H9 (cell line): Measurements from ENCODE around the gene LMO1. TPM values are rescaled to one million over a fixed set of nuclear protein-coding genes. Genes with fewer than 3 reads are reported as not detected.

Experiments used
- DNase-seq: peaks from one replicate; pipeline ENCODE4 v3.0.0-alpha.2; 2017
- H2AFZ ChIP-seq: one replicate; pipeline ENCODE4 v1.6.1; 2013; ENCODE audit warnings: mild to moderate bottlenecking, low read length, control low read depth, moderate library complexity
- H2AK5ac ChIP-seq: 2 replicates; pipeline ENCODE4 v1.6.1; 2013; ENCODE audit warnings: low read length, control low read depth, mixed read lengths; ENCODE audit not compliant: insufficient read length
- H2BK120ac ChIP-seq: one replicate; pipeline ENCODE4 v1.6.1; 2013; ENCODE audit warnings: low read depth, mild to moderate bottlenecking, low read length, control low read depth, inconsistent platforms; ENCODE audit not compliant: poor library complexity, severe bottlenecking
- H2BK12ac ChIP-seq: 2 replicates; pipeline ENCODE4 v1.6.1; 2013; ENCODE audit warnings: low read length, control low read depth, mixed read lengths, low read depth; ENCODE audit not compliant: insufficient read length
- H2BK15ac ChIP-seq: 2 replicates; pipeline ENCODE4 v1.6.1; 2013; ENCODE audit warnings: low read depth, low read length, control low read depth
- H2BK20ac ChIP-seq: one replicate; pipeline ENCODE4 v1.6.1; 2013; ENCODE audit warnings: low read depth, mild to moderate bottlenecking, low read length, control low read depth, inconsistent platforms; ENCODE audit not compliant: poor library complexity, severe bottlenecking
- H2BK5ac ChIP-seq: 2 replicates; pipeline ENCODE4 v1.6.1; 2013; ENCODE audit warnings: low read length, control low read depth, mixed read lengths; ENCODE audit not compliant: insufficient read length
- H3K14ac ChIP-seq: 2 replicates; pipeline ENCODE4 v1.6.1; 2013; ENCODE audit warnings: low read length, control low read depth; ENCODE audit not compliant: insufficient read depth
- H3K18ac ChIP-seq: 2 replicates; pipeline ENCODE4 v1.6.1; 2013; ENCODE audit warnings: low read depth, mild to moderate bottlenecking, mixed read lengths, low read length, control low read depth; ENCODE audit not compliant: insufficient read length
- H3K23ac ChIP-seq: 2 replicates; pipeline ENCODE4 v1.6.1; 2013; ENCODE audit warnings: low read length, control low read depth, mixed read lengths, low read depth; ENCODE audit not compliant: insufficient read length
- H3K23me2 ChIP-seq: 2 replicates; pipeline ENCODE4 v1.6.1; 2013; ENCODE audit warnings: low read depth, mild to moderate bottlenecking, mixed read lengths, low read length, control low read depth; ENCODE audit not compliant: insufficient read length, poor library complexity, severe bottlenecking
- H3K27ac ChIP-seq: 2 replicates; pipeline ENCODE4 v1.5.1; 2013; ENCODE audit warnings: low read length, control low read depth, mixed read lengths, low read depth; ENCODE audit not compliant: insufficient read length
- H3K27me3 ChIP-seq: 2 replicates; pipeline ENCODE4 v1.6.1; 2013; ENCODE audit warnings: low read length, control low read depth, inconsistent platforms; ENCODE audit not compliant: insufficient read depth
- H3K4ac ChIP-seq: 2 replicates; pipeline ENCODE4 v1.6.1; 2013; ENCODE audit warnings: low read depth, mild to moderate bottlenecking, control low read depth, inconsistent platforms, low read length, moderate library complexity
- H3K4me1 ChIP-seq: 2 replicates; pipeline ENCODE4 v1.6.1; 2013; ENCODE audit warnings: low read length, control low read depth, inconsistent platforms; ENCODE audit not compliant: insufficient read depth
- H3K4me2 ChIP-seq: 2 replicates; pipeline ENCODE4 v1.6.1; 2013; ENCODE audit warnings: low read length, control low read depth, mixed read lengths; ENCODE audit not compliant: insufficient read length, insufficient read depth
- H3K56ac ChIP-seq: 2 replicates; pipeline ENCODE4 v1.6.1; 2013; ENCODE audit warnings: low read depth, mild to moderate bottlenecking, mixed read lengths, low read length, control low read depth; ENCODE audit not compliant: insufficient read length
- H3K79me1 ChIP-seq: 2 replicates; pipeline ENCODE4 v1.6.1; 2013; ENCODE audit warnings: low read depth, mild to moderate bottlenecking, moderate library complexity, low read length, control low read depth, inconsistent platforms; ENCODE audit not compliant: insufficient read depth, poor library complexity, severe bottlenecking
- H3K79me2 ChIP-seq: 2 replicates; pipeline ENCODE4 v1.6.1; 2013; ENCODE audit warnings: low read length, control low read depth, inconsistent platforms; ENCODE audit not compliant: insufficient read depth
- H3K9ac ChIP-seq: 2 replicates; pipeline ENCODE4 v1.6.1; 2013; ENCODE audit warnings: low read length, control low read depth, mixed read lengths; ENCODE audit not compliant: insufficient read length; ENCODE audit errors: extremely low read depth
- H3K9me3 ChIP-seq: one replicate; pipeline ENCODE4 v1.6.1; 2013; ENCODE audit warnings: low read depth, low read length, inconsistent platforms; ENCODE audit not compliant: control insufficient read depth
- H3T11ph ChIP-seq: one replicate; pipeline ENCODE4 v1.6.1; 2013; ENCODE audit warnings: mild to moderate bottlenecking, low read length, control low read depth, inconsistent platforms
- H4K20me1 ChIP-seq: one replicate; pipeline ENCODE4 v1.6.1; 2013; ENCODE audit not compliant: control insufficient read depth, insufficient read length, insufficient read depth
- H4K5ac ChIP-seq: 2 replicates; pipeline ENCODE4 v1.6.1; 2013; ENCODE audit warnings: low read depth, mild to moderate bottlenecking, mixed read lengths, low read length, control low read depth; ENCODE audit not compliant: insufficient read length
- H4K8ac ChIP-seq: replicated peaks from 2 replicates; pipeline ENCODE4 v1.6.1; 2013; ENCODE audit warnings: low read length, control low read depth, mixed read lengths, low read depth; ENCODE audit not compliant: insufficient read length
- H4K91ac ChIP-seq: 2 replicates; pipeline ENCODE4 v1.6.1; 2013; ENCODE audit warnings: low read depth, mild to moderate bottlenecking, moderate library complexity, mixed read lengths, low read length, control low read depth; ENCODE audit not compliant: insufficient read length
- H3K27ac Mint-ChIP-seq, 3 experiments: 2 replicates in 2 of 3; 3 replicates in 1 of 3; pipeline ENCODE4 v1.8.0; 2020 to 2021; ENCODE audit warnings: mixed read lengths in 3 of 3, mild to moderate bottlenecking in 1 of 3, moderate library complexity in 1 of 3
- H3K27me3 Mint-ChIP-seq: 2 replicates; pipeline ENCODE4 v1.8.0; 2021; ENCODE audit warnings: low read depth, mild to moderate bottlenecking, moderate library complexity, mixed read lengths
- H3K36me3 Mint-ChIP-seq, 3 experiments: 2 replicates in 2 of 3; 3 replicates in 1 of 3; pipeline ENCODE4 v1.8.0; 2020 to 2021; ENCODE audit warnings: low read depth in 3 of 3, mixed read lengths in 3 of 3; ENCODE audit not compliant: insufficient read depth in 1 of 3
- H3K4me1 Mint-ChIP-seq, 2 experiments: 2 replicates each; pipeline ENCODE4 v1.8.0; 2020; ENCODE audit warnings: mixed read lengths in 2 of 2
- H3K4me3 Mint-ChIP-seq, 2 experiments: 2 replicates in 1 of 2; 3 replicates in 1 of 2; pipeline ENCODE4 v1.8.0; 2020 to 2021; ENCODE audit warnings: mild to moderate bottlenecking in 2 of 2, mixed read lengths in 2 of 2, moderate library complexity in 1 of 2
- H3K9me3 Mint-ChIP-seq, 2 experiments: 2 replicates in 1 of 2; 3 replicates in 1 of 2; pipeline ENCODE4 v1.8.0; 2020; ENCODE audit warnings: mild to moderate bottlenecking in 2 of 2, mixed read lengths in 2 of 2, moderate library complexity in 1 of 2
- WGBS: extraction: QIAGEN DNeasy Blood & Tissue Kit; methylation state at CpG from one replicate; pipeline ENCODE4 v1.1.7; 2013; ENCODE audit warnings: missing lambda C conversion rate, low lambda C conversion rate, mixed read lengths; ENCODE audit not compliant: insufficient read length; ENCODE audit errors: extremely low coverage; 5-methylcytosine and 5-hydroxymethylcytosine counted together
- total RNA-seq: library from RNA; stranded (reverse); gene quantifications from 2 replicates; pipeline ENCODE4 v1.2.1, GENCODE V29; 2021
- TF ChIP-seq, protein P1 (sequence below): fragments of 200-600 bp; sonication (generic); conservative IDR thresholded peaks from 3 replicates; pipeline ENCODE4 v1.8.0; 2021; ENCODE audit warnings: antibody characterized with exemption, mild to moderate bottlenecking

LMO1 gene
- total RNA-seq, 1 experiment from 2014 or later, result 0.50 TPM

- TF ChIP-seq, protein P1, sequence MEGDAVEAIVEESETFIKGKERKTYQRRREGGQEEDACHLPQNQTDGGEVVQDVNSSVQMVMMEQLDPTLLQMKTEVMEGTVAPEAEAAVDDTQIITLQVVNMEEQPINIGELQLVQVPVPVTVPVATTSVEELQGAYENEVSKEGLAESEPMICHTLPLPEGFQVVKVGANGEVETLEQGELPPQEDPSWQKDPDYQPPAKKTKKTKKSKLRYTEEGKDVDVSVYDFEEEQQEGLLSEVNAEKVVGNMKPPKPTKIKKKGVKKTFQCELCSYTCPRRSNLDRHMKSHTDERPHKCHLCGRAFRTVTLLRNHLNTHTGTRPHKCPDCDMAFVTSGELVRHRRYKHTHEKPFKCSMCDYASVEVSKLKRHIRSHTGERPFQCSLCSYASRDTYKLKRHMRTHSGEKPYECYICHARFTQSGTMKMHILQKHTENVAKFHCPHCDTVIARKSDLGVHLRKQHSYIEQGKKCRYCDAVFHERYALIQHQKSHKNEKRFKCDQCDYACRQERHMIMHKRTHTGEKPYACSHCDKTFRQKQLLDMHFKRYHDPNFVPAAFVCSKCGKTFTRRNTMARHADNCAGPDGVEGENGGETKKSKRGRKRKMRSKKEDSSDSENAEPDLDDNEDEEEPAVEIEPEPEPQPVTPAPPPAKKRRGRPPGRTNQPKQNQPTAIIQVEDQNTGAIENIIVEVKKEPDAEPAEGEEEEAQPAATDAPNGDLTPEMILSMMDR, result no peak
- Histone ChIP-seq H3K27me3 (no peaks in the 10 kb centered on the region), H3K23ac (no peak overlapping the region), H2BK15ac (no peak overlapping the region), H2BK120ac (no peak overlapping the region), H2BK12ac (no peak overlapping the region), H3T11ph (no peak overlapping the region), H3K23me2 (no peaks in the 10 kb centered on the region), H3K79me2 (no peaks in the 10 kb centered on the region), H3K56ac (no peak overlapping the region), H3K79me1 (no peaks in the 10 kb centered on the region), H3K4me1 (no peaks in the 10 kb centered on the region), H4K20me1 (no peaks in the 10 kb centered on the region), H3K4me2 (no peak overlapping the region), H2AK5ac (no peak overlapping the region), H3K14ac (no peak overlapping the region), H3K18ac (no peak overlapping the region), H3K27ac (no peak overlapping the region), H3K4ac (no peak overlapping the region), H4K5ac (no peak overlapping the region), H2BK5ac (no peak overlapping the region), H3K9me3 (no peaks in the 10 kb centered on the region), H4K8ac (no peak overlapping the region), H2BK20ac (no peak overlapping the region), H4K91ac (no peak overlapping the region), H2AFZ (no peak overlapping the region), H3K9ac (no peak overlapping the region)
- Mint-ChIP-seq H3K36me3 (no peaks in the 10 kb centered on the region), H3K9me3 (no peaks in the 10 kb centered on the region), H3K27ac (no peak overlapping the region), H3K4me1 (peaks cover 0 to 3% of the 10 kb centered on the region in 2 experiments; a peak in 2 of 4 replicates), H3K4me3 (no peak overlapping the region), H3K27me3 (peaks cover 12% of the 10 kb centered on the region)
- DNase-seq, result peak; percentile 19
- WGBS, result no CpG with 5 or more reads among the region's 5 CpGs
Observed at GRCh38 chr11:8250434-8250833, 13.2 kb downstream of the LMO1 start.
